Measurements from ENCODE around the gene SMIM45.

SMIM45 gene

DNA sequence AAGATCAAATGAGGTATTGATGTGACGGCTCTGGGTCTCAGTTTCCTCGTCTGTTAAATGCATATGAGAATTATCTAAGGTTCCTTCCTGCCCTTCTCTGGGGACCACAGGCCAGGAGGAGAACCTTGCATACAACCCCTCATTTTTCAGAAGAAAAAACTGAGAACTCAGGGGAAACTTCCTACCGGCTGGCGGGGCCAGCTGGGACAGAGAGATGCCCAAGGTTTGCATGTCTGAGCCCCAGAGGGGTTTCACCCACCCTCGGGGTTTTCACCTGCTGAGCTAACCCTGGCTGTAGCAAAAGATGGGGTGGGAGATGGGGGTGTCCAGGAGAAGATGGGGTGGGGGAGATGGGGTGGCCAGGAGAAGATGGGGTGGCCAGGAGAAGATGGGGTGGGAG lies 29.6 kb upstream of the SMIM45 start (continued):
- TF ChIP-seq, protein P1, sequence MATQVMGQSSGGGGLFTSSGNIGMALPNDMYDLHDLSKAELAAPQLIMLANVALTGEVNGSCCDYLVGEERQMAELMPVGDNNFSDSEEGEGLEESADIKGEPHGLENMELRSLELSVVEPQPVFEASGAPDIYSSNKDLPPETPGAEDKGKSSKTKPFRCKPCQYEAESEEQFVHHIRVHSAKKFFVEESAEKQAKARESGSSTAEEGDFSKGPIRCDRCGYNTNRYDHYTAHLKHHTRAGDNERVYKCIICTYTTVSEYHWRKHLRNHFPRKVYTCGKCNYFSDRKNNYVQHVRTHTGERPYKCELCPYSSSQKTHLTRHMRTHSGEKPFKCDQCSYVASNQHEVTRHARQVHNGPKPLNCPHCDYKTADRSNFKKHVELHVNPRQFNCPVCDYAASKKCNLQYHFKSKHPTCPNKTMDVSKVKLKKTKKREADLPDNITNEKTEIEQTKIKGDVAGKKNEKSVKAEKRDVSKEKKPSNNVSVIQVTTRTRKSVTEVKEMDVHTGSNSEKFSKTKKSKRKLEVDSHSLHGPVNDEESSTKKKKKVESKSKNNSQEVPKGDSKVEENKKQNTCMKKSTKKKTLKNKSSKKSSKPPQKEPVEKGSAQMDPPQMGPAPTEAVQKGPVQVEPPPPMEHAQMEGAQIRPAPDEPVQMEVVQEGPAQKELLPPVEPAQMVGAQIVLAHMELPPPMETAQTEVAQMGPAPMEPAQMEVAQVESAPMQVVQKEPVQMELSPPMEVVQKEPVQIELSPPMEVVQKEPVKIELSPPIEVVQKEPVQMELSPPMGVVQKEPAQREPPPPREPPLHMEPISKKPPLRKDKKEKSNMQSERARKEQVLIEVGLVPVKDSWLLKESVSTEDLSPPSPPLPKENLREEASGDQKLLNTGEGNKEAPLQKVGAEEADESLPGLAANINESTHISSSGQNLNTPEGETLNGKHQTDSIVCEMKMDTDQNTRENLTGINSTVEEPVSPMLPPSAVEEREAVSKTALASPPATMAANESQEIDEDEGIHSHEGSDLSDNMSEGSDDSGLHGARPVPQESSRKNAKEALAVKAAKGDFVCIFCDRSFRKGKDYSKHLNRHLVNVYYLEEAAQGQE (IDR thresholded peaks at IDR 0.05; ENCODE audit: low read depth, low read length): no peak

DNA sequence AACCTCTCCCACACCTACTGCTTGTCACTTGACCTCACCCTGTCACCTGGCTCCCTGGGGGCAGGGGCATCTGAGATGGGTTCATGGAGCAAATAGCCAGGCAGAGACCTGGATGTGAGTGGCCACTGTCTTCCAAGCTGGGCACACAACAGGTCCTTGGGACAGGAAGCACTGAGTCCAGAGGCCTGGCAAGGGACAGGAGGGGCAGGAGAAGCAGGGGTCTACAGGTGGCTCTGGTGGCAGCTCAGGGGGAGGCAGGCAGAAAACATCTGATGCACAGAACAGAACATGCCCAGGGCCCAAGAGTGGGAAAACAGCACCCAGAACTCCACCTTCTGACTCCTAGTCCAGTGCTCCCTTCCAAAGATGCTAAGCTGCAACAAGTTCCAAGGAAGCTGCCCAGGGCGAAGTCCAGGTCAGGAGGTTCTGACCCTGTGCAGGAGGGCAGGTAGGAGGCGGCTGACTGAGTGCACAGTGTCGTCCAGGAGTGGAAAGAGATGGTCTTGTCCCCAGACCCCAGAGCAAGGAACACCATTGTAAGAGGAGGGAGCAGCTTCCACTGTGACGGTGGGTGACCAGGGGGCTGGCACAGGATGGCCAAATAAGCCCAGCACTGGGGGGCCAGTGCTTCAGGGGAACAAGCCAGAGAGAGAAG lies 28.9 kb upstream of the SMIM45 start:
- no peak for DNase-seq
- no peaks in the 10 kb centered on the region for H4K20me1 ChIP-seq (ENCODE audit: insufficient read depth)
- CTCF ChIA-PET: interaction anchor here (2.1 kb wide), 1 partner anchor 18 kb away, joined by 8 read pairs; no protein-coding TSS in a partner anchor
- no peaks in the 10 kb centered on the region for H3K79me2 ChIP-seq (ENCODE audit: insufficient read depth)
- H3F3A ChIP-seq (replicated peaks; ENCODE audit: insufficient read depth): no peaks in the 10 kb centered on the region
- H3K36me3 ChIP-seq (replicated peaks in 1 of 2; ENCODE audit: control insufficient read depth in 1 of 2, insufficient read depth in 2 of 2, low read length in 1 of 2): no peaks in the 10 kb centered on the region
- H3K9me3 ChIP-seq: no peaks in the 10 kb centered on the region
- peaks cover 0 to under 1% of the 10 kb centered on the region in 2 experiments; a peak in 2 of 4 replicates for H3K4me1 ChIP-seq (ENCODE audit: control insufficient read depth in 1 of 2, insufficient read depth in 2 of 2, low read depth in 1 of 2, low read length in 1 of 2)
- no peaks in the 10 kb centered on the region for H3K9me2 ChIP-seq
- no peaks in the 10 kb centered on the region for H3K27me3 ChIP-seq (ENCODE audit: insufficient read depth)
- no peak overlapping the region for H3K9ac ChIP-seq
- no CpG with 5 or more reads among the region's 4 CpGs for WGBS (ENCODE audit: low lambda C conversion rate)
- H3K4me2 ChIP-seq: no peak overlapping the region
- no peak overlapping the region for H3K4me3 ChIP-seq (ENCODE audit: low read depth in 2 of 2, low read length in 1 of 2)
- H3K27ac ChIP-seq (ENCODE audit: low read depth in 2 of 2, low read length in 1 of 2): no peak overlapping the region
- POLR2A ChIA-PET: no interaction called here
- no peak overlapping the region for H2AFZ ChIP-seq (ENCODE audit: low read depth)
- no peak for TF ChIP-seq MXI1 (IDR thresholded peaks at IDR 0.05; ENCODE audit: low read depth, low read length)
- TF ChIP-seq EP300 (IDR thresholded peaks at IDR 0.05; ENCODE audit: borderline replicate concordance in 1 of 2, low read depth in 1 of 2, low read length in 1 of 2): no peak
- TF ChIP-seq, protein P2, sequence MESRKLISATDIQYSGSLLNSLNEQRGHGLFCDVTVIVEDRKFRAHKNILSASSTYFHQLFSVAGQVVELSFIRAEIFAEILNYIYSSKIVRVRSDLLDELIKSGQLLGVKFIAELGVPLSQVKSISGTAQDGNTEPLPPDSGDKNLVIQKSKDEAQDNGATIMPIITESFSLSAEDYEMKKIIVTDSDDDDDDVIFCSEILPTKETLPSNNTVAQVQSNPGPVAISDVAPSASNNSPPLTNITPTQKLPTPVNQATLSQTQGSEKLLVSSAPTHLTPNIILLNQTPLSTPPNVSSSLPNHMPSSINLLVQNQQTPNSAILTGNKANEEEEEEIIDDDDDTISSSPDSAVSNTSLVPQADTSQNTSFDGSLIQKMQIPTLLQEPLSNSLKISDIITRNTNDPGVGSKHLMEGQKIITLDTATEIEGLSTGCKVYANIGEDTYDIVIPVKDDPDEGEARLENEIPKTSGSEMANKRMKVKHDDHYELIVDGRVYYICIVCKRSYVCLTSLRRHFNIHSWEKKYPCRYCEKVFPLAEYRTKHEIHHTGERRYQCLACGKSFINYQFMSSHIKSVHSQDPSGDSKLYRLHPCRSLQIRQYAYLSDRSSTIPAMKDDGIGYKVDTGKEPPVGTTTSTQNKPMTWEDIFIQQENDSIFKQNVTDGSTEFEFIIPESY (IDR thresholded peaks at IDR 0.05; ENCODE audit: borderline replicate concordance, low read depth): no peak
- TF ChIP-seq FOXM1 (IDR thresholded peaks at IDR 0.05; ENCODE audit: low read depth): no peak
- TF ChIP-seq, protein P3, sequence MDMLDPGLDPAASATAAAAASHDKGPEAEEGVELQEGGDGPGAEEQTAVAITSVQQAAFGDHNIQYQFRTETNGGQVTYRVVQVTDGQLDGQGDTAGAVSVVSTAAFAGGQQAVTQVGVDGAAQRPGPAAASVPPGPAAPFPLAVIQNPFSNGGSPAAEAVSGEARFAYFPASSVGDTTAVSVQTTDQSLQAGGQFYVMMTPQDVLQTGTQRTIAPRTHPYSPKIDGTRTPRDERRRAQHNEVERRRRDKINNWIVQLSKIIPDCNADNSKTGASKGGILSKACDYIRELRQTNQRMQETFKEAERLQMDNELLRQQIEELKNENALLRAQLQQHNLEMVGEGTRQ (IDR thresholded peaks at IDR 0.05; ENCODE audit: borderline replicate concordance, low read depth, low read length): no peak
- TF ChIP-seq SIN3A (IDR thresholded peaks at IDR 0.05; ENCODE audit: borderline replicate concordance, low read depth, low read length): no peak
- no peak for TF ChIP-seq JUND (IDR thresholded peaks at IDR 0.05)

Measured in SK-N-SH (cell line).